ENCODE measurements around the gene P3H4.
A peak's percentile ranks its signal among the peaks of the same experiment; 100 is the strongest.
"Not testable (repeated sequence)": the region's sequence is repeated elsewhere in the genome, so short reads cannot be mapped to it uniquely, and the experiment has no call there.

The P3H4 gene

GRCh38 chr17:41811549-41812380, at the start of gene P3H4:
TSS of gene P3H4 (minus strand) at chr17:41811949. CDS start at chr17:41811915, 34 bp downstream.
- peak within 1 kb of the TSS; percentile 70 for H3K9ac ChIP-seq (ENCODE audit: low read depth, low read length)
- no peaks in the 10 kb centered on the region for H3K36me3 ChIP-seq (ENCODE audit: insufficient read depth, low read length)
- no peaks in the 10 kb centered on the region; the same call in 1 of the 2 replicates for H3K4me1 ChIP-seq (ENCODE audit: insufficient read depth, low read length)
- peaks cover 3% of the 10 kb centered on the region; the same call in 1 of the 2 replicates for H3K9me3 ChIP-seq (ENCODE audit: control insufficient read depth, insufficient read depth, low read length)

- no peak overlapping the region for H3K9ac ChIP-seq (ENCODE audit: low read depth, low read length)
These were observed 48.6 kb upstream of the P3H4 start for GRCh38 chr17:41860254-41860931.

GRCh38 chr17:41851382-41851781, 39.6 kb upstream of the P3H4 start:
- H3K9me3 ChIP-seq (ENCODE audit: control insufficient read depth, insufficient read depth, low read length); H3K36me3 ChIP-seq (ENCODE audit: insufficient read depth, low read length); H3K4me1 ChIP-seq (ENCODE audit: insufficient read depth, low read length); H3K9ac ChIP-seq (ENCODE audit: low read depth, low read length): not testable (repeated sequence)

More at GRCh38 chr17:41860254-41860931, 48.6 kb upstream of the P3H4 start:
- peaks cover 30% of the 10 kb centered on the region for H3K4me1 ChIP-seq (ENCODE audit: insufficient read depth, low read length)
- no peaks in the 10 kb centered on the region for H3K9me3 ChIP-seq (ENCODE audit: control insufficient read depth, insufficient read depth, low read length)
- no peaks in the 10 kb centered on the region for H3K36me3 ChIP-seq (ENCODE audit: insufficient read depth, low read length)

- H3K9ac ChIP-seq (ENCODE audit: low read depth, low read length): no peak overlapping the region
- no peaks in the 10 kb centered on the region for H3K4me1 ChIP-seq (ENCODE audit: insufficient read depth, low read length)
- H3K36me3 ChIP-seq (ENCODE audit: insufficient read depth, low read length): no peaks in the 10 kb centered on the region; the same call in 1 of the 2 replicates
- no peaks in the 10 kb centered on the region for H3K9me3 ChIP-seq (ENCODE audit: control insufficient read depth, insufficient read depth, low read length)
These were observed 37.7 kb upstream of the P3H4 start for GRCh38 chr17:41849251-41849990.

- Histone ChIP-seq H3K4me1 (ENCODE audit: insufficient read depth, low read length) (no peaks in the 10 kb centered on the region), H3K9me3 (ENCODE audit: control insufficient read depth, insufficient read depth, low read length) (no peaks in the 10 kb centered on the region), H3K9ac (ENCODE audit: low read depth, low read length) (no peak overlapping the region), H3K36me3 (ENCODE audit: insufficient read depth, low read length) (no peaks in the 10 kb centered on the region; the same call in 1 of the 2 replicates)
These were observed 37.0 kb upstream of the P3H4 start for GRCh38 chr17:41848788-41849187.

- no peaks in the 10 kb centered on the region for H3K36me3 ChIP-seq (ENCODE audit: insufficient read depth, low read length)
These were observed 33.2 kb upstream of the P3H4 start for GRCh38 chr17:41844971-41845370.

GRCh38 chr17:41840781-41841180, 29.0 kb upstream of the P3H4 start:
- H3K9me3 ChIP-seq (ENCODE audit: control insufficient read depth, insufficient read depth, low read length); H3K36me3 ChIP-seq (ENCODE audit: insufficient read depth, low read length); H3K9ac ChIP-seq (ENCODE audit: low read depth, low read length); H3K4me1 ChIP-seq (ENCODE audit: insufficient read depth, low read length): not testable (repeated sequence)

More at GRCh38 chr17:41844971-41845370, 33.2 kb upstream of the P3H4 start:
- Histone ChIP-seq H3K9me3 (ENCODE audit: control insufficient read depth, insufficient read depth, low read length) (no peaks in the 10 kb centered on the region), H3K4me1 (ENCODE audit: insufficient read depth, low read length) (no peaks in the 10 kb centered on the region), H3K9ac (ENCODE audit: low read depth, low read length) (no peak overlapping the region)

GRCh38 chr17:41839448-41839847, 27.7 kb upstream of the P3H4 start:
- H3K9me3 ChIP-seq (ENCODE audit: control insufficient read depth, insufficient read depth, low read length); H3K36me3 ChIP-seq (ENCODE audit: insufficient read depth, low read length); H3K4me1 ChIP-seq (ENCODE audit: insufficient read depth, low read length); H3K9ac ChIP-seq (ENCODE audit: low read depth, low read length): not testable (repeated sequence)

GRCh38 chr17:41837761-41838538, 26.2 kb upstream of the P3H4 start, which contains the start of gene KLHL10:
TSS of gene KLHL10 (plus strand) at chr17:41837825. CDS start at chr17:41837933, 108 bp downstream.
- Histone ChIP-seq H3K36me3 (ENCODE audit: insufficient read depth, low read length) (peaks cover 2% of the 10 kb centered on the region; the same call in 1 of the 2 replicates), H3K4me1 (ENCODE audit: insufficient read depth, low read length) (no peaks in the 10 kb centered on the region), H3K9me3 (ENCODE audit: control insufficient read depth, insufficient read depth, low read length) (no peaks in the 10 kb centered on the region), H3K9ac (ENCODE audit: low read depth, low read length) (peak within 1 kb of the TSS; percentile 68; the same call in 1 of the 2 replicates)

- no peaks in the 10 kb centered on the region for H3K9me3 ChIP-seq (ENCODE audit: control insufficient read depth, insufficient read depth, low read length)
- H3K9ac ChIP-seq (ENCODE audit: low read depth, low read length): peak overlapping the region; percentile 68; the same call in 1 of the 2 replicates
- H3K36me3 ChIP-seq (ENCODE audit: insufficient read depth, low read length): peaks cover 6% of the 10 kb centered on the region; the same call in 1 of the 2 replicates
- H3K4me1 ChIP-seq (ENCODE audit: insufficient read depth, low read length): no peaks in the 10 kb centered on the region
These were observed 24.9 kb upstream of the P3H4 start for GRCh38 chr17:41836550-41837196.

- Histone ChIP-seq H3K4me1 (ENCODE audit: insufficient read depth, low read length) (no peaks in the 10 kb centered on the region), H3K9ac (ENCODE audit: low read depth, low read length) (peak within 1 kb of the TSS; percentile 68), H3K36me3 (ENCODE audit: insufficient read depth, low read length) (peaks cover 6% of the 10 kb centered on the region; the same call in 1 of the 2 replicates), H3K9me3 (ENCODE audit: control insufficient read depth, insufficient read depth, low read length) (no peaks in the 10 kb centered on the region)
These were observed 24.2 kb upstream of the P3H4 start, which contains the start of gene NT5C3B for GRCh38 chr17:41835800-41836549. TSS of gene NT5C3B (minus strand) at chr17:41836232. CDS start at chr17:41836193, 39 bp downstream.

GRCh38 chr17:41835214-41835799, 23.6 kb upstream of the P3H4 start:
- Histone ChIP-seq H3K4me1 (ENCODE audit: insufficient read depth, low read length) (no peaks in the 10 kb centered on the region), H3K36me3 (ENCODE audit: insufficient read depth, low read length) (peaks cover 6% of the 10 kb centered on the region; the same call in 1 of the 2 replicates)

More at GRCh38 chr17:41835214-41835799, 23.6 kb upstream of the P3H4 start:
- Histone ChIP-seq H3K9me3 (ENCODE audit: control insufficient read depth, insufficient read depth, low read length) (no peaks in the 10 kb centered on the region), H3K9ac (ENCODE audit: low read depth, low read length) (peak overlapping the region; percentile 53)
